Dedifferentiated amniotic fluid mesenchymal stem cell (primary cell): Measurements from ENCODE around the gene ELOA2.
"Not testable (repeated sequence)": the region's sequence is repeated elsewhere in the genome, so short reads cannot be mapped to it uniquely, and the experiment has no call there.

ENCODE experiments used
- DNase-seq: peaks from one replicate; pipeline ENCODE4 v3.0.0-alpha.2; 2016; ENCODE audit errors: extremely low spot score

Gene ELOA2, protein sequence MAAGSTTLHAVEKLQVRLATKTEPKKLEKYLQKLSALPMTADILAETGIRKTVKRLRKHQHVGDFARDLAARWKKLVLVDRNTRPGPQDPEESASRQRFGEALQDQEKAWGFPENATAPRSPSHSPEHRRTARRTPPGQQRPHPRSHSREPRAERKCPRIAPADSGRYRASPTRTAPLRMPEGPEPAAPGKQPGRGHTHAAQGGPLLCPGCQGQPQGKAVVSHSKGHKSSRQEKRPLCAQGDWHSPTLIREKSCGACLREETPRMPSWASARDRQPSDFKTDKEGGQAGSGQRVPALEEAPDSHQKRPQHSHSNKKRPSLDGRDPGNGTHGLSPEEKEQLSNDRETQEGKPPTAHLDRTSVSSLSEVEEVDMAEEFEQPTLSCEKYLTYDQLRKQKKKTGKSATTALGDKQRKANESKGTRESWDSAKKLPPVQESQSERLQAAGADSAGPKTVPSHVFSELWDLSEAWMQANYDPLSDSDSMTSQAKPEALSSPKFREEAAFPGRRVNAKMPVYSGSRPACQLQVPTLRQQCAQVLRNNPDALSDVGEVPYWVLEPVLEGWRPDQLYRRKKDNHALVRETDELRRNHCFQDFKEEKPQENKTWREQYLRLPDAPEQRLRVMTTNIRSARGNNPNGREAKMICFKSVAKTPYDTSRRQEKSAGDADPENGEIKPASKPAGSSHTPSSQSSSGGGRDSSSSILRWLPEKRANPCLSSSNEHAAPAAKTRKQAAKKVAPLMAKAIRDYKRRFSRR

DNA sequence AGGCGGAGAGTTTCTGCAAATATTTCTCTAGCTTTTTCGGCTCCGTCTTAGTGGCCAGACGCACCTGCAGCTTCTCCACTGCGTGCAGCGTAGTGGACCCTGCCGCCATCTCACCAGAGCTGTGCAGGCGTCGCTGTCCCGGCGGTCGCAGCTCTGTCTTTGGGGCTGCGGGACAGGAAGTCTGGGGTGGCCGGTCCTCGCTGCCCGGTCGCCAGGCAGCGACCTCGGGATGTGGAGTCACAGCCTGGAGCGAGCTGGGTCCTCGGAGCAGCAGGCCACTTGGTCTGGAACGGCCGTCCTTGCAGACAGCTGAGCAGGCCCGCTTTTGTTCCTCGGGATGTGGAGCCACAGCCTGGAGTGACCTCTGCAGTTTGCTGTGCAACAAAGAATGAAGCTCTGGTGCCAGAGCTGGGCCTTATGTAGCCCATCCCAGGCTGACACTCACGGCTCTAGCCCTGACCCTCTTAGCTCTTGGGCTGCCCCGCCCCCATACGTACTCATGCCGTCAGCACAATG, at the start of gene ELOA2:
TSS of gene ELOA2 (minus strand) at position 466 of the 516 bp plus-strand sequence. CDS start at position 109, 357 bp downstream.
- no peak for DNase-seq

DNA sequence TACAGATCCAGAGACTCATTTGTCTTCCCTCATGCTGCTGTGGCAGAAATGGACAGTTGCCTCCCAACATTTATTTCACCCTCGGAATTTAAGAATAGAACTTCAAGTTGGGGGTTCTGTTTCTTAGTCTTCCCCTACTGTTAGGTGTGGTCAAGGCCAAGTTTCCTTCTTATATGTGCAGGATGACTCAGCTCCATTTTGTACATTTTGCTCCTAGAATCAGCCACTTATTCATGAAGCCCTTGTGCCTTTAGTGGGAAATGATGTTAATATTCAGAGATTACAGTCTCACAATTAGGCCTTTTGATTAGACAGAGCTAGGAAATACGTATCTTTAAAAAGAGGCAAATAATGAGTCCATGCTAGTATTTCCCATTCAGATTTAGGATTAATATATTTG, 46.2 kb upstream of the ELOA2 start:
- no peak for DNase-seq

DNA sequence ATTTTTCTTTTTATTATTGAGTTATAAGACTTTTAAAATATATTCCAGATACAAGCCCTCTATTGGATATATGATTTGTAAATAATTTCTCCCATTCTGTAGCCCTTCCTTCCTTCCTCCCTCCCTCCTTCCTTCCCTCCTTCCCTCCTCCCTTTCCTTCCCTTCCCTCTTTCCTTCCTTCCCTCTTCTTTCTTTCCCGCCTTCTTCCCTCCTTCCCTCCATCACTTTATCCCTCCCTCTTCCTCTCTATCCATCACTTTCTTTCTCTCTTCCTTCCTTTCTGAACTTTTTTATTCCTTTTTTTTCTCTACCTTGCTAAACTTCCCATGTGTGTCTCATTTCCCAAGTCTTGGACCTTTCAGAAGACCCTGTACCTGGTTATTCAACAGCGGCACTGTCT, 45.5 kb upstream of the ELOA2 start:
- no peak for DNase-seq

DNA sequence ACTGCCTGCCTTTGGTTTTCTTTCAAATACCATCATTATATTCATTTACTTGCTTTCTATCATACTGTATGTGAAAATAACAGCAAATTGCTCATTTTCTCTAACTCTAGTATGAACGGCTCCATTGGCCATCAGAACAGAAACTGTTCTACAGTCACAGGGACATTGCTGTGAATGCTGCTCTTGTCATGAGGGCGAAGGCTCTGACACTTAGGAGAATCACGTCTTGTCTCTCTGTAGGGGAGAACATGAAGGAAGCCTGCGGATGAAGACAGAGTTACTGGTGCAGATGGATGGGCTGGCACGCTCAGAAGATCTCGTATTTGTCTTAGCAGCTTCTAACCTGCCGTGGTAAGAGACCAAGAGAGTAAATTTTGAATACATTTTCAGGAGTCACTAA, 41.7 kb upstream of the ELOA2 start:
- DNase-seq, result no peak

DNA sequence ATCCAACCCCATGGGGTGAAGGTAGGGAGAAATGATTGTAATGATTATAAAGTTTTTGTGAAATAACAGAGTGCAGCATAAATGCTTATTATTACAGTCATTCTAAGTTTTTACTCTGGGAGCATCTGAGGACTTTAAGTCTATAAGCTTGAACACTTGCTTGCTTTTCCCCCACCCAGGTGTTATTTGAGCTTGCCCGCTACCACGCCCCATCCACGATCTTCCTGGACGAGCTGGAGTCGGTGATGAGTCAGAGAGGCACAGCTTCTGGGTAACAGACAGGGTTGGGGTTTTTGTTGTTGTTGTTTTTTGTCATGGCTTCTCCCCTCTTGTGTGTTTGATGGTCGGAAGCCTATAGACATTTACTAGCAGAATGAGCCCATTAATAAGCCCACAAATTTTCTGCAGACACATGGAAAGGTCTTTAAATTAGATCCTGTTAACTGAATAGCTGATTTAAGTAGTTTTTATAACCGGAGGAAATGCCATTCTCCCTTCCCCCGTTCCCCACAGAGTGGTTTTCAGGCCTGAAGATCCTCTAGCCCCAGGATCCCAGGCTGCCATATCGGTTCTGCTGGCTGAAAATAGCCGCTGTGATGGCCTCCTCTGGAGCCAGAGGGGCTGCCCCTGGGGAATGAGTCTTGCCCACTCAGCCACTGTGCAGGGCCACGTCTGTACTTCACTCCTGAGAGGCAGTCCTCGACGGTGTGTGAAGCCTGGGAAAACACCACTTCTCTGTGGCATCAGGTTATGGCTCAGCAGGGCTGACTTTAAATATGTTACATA, 39.9 kb upstream of the ELOA2 start:
- DNase-seq, result no peak

DNA sequence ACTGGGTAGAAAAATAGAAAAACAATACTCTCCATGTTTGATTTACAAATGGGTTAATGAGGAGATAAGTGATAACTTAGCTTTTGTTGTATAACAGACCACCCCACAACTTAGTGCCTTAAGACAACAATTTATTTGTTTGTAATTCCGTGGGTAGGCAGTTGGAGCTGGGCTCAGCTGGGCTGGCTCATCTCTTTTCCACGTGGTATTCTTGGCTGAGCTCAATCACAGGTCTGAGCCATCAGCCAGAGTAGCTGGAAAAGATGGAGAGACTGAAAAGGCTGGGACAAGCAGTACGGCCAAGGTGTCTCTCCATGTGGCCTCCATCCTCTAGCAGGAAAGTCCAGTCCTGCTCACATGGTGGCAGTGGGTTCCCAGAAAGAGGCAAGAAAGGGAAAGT, 32.2 kb upstream of the ELOA2 start:
- no peak for DNase-seq

DNA sequence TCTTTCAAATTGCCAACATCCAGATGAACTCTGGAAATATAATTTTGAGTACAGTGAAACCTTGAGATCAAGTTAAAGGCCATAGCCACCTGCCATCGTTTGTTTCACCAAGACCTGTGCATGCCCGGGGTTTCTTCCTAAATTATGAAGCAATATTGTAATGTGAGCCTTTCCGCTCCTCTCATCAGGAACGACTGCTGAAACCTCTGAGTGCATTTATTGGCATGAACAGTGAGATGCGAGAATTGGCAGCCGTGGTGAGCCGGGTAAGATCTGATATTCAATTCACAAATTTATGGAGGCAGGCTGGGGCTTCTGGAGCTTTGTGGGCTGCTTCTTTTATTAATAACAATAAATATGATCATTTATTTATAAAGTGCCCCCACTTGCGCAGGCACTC, 27.7 kb upstream of the ELOA2 start:
- no peak for DNase-seq

DNA sequence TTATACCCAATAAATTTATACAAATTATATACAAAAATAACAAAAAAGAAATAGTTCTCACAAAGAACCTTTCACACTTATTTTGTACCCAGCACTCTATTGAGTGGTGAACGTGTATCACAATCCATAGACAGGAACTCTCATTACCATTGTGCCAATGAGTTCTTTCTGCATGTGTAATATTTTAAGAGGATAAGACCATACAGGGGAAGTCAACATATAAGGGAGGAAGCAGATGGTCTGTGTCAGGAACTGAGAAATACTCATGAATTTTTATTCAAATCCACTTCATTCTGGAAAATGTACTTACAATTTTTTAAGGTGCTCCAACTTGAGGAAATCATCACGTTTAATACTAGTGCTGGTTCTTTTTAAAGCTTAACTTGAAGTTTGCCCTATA, 27.1 kb upstream of the ELOA2 start:
- DNase-seq, result no peak

DNA sequence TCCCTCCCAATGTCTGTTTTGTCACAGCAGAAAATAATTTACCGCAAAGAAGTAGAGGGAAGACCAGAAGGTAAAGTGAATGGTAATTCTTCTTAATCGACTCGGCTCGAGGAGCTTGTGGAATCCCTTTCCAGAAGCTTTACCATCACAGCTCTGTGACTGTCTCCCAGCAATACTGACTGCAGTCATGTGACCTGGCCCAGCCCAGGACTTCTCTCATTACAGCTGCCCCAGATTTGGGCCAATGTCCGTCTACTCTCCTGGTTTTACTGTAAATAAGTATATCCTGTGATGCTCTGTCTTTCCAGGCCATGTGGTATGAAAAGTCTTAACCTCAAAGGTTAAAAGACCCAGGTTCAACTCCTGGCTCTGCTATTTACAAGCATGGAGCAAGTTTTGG, 18.9 kb upstream of the ELOA2 start:
- DNase-seq, result no peak

DNA sequence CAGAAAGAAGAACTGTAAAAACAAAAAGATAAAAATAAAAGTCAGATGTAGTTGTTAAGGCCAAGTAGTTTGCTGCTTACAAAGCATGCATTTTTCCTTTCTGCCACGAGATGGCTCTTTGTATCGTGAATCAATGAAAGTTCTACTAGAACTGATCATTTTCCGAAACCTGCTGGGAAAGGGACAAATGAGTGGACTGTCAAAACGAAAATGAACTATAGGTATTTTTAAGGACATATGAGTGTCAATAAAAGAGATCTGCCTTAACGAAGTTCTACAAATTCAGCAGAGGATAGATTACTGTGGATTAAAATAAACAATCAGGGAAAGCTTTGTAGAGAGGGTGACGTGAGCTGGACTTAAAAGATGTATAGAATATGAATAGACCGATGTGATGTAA, 15.0 kb upstream of the ELOA2 start:
- DNase-seq, result peak; percentile 65

DNA sequence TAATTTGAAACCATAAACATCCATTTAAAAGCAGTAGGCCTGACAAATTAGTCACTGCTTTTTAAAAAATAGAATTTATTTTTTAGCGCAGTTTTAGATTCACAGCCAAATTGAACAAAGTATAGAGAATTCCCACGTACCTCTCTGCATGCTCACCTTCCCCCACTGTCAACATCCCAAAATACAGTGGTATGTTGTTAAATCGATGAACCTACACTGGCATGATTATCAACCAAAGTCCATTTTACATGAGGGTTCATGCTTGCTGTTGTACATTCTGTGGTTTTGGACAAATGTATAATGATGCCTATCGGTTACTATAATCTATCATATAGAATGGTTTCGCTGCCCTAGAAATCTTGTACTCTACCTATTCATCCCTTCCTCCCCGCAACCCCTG, 5.6 kb upstream of the ELOA2 start:
- no peak for DNase-seq

DNA sequence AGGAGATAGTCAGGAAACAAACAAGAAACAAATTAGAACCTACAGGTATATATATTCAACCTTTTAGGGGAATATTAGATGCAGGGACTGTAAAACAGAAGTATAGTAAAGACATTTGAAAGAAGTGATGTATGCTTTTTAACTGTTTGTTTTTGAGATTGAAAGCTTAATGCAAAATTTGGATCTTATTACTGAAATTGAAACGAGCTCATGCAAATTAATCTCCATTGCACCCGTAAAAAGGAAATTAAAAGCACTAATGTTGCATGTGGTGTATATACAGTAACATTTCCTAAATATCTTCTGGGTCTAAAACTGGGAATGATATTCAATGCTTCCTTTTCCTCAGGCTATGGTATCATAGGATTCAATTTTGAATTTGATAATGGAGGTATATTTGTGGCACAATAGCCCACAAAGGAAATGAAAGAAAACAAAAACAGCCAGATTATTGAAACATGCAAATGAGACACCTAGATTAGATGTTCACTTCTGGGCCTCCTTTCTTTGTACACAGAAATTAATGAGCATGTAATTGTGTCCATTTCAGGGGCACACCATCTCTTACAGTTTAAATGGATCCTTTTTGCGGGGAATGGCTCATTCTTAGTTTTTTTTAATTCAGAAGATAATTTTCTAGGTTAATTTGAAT, 1.6 kb upstream of the ELOA2 start:
- DNase-seq, result no peak

DNA sequence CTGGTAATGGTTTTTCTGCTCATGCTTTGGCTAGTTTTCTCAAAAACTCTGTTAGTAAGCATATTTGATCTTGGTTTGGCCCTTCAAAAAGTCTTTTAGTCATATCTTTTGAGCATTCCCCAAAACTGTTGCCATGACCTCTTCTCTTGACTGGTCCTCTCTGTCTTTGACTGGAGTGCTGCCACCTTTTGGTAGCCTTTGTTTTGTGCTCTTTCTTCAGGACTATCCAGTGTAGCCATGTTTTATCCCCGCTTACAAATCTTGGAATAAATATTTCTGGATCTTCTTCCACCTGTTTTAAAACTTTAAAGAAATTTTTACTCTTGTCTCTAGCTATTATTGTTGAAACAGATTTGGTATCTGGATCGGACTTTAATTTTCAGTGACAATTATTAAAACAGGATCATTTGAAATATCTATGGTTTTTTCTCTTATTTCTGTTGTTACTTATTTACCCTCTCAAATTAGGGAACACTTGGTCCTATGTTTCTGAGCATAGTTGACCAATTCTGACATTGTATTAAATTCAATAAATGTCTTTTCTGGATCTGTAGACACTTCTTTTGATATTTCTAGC, 965 bp upstream of the ELOA2 start:
- DNase-seq, result peak; percentile 38

DNA sequence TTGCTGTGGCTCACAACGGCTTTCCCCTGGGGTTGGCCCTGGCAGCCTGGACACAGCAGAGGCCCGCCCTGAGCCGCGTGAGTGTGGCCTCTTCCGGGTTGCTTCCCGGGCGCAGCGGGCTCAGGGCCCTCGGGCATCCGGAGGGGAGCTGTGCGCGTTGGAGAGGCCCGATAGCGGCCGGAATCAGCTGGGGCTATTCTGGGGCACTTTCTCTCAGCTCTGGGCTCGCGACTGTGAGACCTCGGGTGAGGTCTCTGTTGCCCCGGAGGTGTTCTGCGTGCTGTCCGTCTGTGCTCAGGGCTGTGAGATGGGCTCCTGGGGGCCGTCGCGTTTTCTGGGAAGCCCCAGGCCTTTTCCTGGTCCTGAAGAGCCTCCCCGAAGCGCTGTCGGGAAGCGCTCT, 830 bp downstream of the ELOA2 start:
- DNase-seq, result not testable (repeated sequence)

DNA sequence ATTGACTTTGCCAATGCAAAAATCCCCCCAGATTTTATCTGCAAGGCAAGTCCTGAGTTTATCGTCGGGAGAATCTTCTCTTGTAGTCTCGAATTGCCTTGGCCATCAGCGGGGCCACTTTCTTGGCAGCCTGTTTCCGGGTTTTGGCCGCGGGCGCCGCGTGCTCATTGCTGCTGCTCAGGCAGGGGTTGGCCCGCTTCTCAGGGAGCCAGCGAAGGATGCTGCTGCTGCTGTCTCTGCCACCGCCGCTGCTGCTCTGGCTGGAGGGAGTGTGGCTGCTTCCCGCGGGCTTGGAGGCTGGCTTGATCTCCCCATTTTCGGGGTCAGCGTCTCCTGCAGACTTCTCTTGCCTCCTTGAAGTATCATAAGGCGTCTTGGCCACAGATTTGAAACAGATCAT, 2.5 kb downstream of the ELOA2 start:
- DNase-seq, result no peak

DNA sequence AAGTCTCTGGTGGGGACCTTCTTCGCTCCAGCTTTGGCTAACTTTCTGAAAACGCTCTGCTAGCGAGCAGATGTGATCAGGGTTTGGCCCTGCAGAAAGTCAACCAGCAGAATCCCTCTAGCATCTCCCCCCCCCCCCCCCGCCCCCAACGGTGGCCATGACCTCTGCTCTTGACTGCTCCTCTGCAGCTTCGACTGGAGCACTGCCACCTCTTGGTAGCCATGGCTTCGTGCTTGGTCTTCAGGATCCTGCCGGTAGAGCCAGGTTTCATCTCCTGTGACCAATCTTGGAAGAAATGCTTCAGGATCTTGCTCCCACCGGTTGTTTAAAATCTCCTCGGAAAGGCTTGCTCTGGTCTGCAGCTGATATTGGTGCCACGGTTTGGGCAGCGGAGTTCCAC, 4.5 kb downstream of the ELOA2 start:
- DNase-seq, result not testable (repeated sequence)

DNA sequence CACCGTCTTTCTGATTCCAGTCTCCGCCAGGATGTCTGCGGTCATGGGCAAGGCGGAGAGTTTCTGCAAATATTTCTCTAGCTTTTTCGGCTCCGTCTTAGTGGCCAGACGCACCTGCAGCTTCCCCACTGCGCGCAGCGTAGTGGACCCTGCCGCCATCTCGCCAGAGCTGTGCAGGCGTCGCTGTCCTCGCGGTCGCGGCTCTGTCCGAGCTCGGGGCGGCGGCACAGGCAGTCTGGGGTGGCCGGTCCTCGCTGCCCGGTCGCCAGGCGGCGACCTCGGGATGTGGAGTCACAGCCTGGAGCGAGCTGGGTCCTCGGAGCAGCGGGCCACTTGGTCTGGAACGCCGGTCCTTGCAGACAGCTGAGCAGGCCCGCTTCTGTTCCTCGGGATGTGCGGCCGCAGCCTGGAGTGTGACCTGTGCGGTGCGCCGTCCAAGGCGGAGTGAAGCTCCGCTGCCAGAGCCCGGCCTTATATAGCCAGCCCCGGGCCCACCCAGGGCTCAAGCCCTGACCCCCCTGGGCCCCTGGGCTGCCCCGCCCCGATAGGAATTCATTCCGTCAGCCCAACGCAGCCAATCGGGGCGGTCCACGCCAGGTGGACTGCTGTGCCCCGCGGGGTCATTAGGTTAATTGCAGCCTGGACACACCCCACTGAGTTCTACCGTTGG, 5.6 kb downstream of the ELOA2 start:
- not testable (repeated sequence) for DNase-seq

DNA sequence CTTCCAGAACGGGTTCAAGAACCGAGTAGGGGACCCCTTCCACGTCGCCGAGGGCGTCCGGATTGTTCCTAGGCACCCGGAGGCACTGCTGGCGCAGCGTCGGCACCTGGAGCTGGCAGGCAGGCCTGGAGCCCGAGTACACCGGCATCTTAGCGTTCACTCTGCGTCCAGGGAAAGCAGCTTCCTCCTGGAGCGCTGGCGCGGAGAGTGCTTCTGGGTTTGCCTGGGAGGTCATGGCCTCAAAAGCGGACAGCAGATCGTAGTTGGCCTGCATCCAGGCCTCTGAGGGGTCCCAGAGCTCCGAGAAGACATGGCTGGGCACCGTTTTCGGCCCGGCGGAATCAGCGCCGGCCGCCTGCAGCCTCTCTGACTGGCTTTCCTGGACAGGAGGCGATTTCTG, 6.7 kb downstream of the ELOA2 start:
- not testable (repeated sequence) for DNase-seq

DNA sequence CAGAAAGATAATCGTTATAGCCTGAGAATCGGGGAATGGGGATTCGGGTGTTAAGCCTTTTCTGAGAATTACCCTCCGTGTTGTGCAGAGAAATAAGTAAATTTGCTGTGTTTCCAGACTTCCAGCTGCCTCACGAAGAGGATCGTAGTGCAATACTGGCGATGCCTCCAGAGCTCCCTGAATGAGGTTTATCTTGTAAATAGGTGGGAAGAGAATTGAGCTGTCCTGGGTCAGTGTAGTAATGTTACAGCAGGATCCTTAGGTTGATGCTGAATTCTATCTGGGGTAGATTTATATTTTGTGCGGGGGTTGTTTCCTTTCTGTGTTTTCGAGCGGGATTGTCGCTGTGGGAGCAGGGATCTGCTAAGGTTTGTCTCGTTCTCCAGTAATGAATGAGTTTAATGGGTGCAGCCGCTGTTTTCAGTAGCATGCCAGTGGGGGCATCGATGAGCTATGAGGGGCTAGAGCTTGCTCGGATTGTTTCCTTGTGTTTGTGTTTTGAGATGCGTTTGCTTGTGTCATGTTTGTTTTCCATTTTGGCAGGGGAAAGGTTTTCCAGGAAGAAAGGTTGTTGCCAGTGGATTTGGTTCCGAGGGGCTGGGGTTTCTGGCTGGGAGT, 9.8 kb downstream of the ELOA2 start:
- DNase-seq, result not testable (repeated sequence)

DNA sequence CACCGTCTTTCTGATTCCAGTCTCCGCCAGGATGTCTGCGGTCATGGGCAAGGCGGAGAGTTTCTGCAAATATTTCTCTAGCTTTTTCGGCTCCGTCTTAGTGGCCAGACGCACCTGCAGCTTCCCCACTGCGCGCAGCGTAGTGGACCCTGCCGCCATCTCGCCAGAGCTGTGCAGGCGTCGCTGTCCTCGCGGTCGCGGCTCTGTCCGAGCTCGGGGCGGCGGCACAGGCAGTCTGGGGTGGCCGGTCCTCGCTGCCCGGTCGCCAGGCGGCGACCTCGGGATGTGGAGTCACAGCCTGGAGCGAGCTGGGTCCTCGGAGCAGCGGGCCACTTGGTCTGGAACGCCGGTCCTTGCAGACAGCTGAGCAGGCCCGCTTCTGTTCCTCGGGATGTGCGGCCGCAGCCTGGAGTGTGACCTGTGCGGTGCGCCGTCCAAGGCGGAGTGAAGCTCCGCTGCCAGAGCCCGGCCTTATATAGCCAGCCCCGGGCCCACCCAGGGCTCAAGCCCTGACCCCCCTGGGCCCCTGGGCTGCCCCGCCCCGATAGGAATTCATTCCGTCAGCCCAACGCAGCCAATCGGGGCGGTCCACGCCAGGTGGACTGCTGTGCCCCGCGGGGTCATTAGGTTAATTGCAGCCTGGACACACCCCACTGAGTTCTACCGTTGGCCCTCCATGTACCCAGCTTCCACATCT, 11.5 kb downstream of the ELOA2 start:
- not testable (repeated sequence) for DNase-seq
